ENCODE results near the gene ZFHX3. TPM values are rescaled to one million over a fixed set of nuclear protein-coding genes. Genes with fewer than 3 reads are reported as not detected.

Gene ZFHX3
- total RNA-seq, 1 experiment from 2014 or later = 21.8 TPM

DNA sequence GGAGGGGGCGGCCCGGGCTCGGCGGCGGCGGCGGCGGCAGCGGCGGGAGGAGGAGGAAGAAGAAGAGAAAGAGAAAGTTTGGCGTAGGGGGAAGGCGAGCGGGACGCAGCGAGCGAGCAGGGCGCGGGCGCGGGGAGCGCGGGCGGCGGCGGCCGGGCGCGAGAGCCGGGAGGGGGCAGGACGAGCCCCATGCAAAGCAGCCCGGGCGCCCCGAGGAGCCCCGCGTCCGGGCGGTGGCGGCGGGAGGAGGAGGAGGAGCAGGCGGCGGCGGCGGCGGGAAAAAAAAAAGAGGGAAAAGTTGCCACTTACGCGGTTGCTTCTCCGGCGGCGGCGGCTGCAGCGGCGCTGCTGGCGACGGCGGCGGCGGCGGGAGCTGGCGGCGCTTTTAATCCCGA lies 10.3 kb upstream of the ZFHX3 start:
- ChIA-PET POLR2A (ENCODE audit: low non-redundant PET) (no interaction called here), CTCF (interaction anchor here (0.7 kb wide), 1 partner anchor 121 kb away, joined by 3 read pairs; no protein-coding TSS in a partner anchor)
- no peak for TF ChIP-seq EZH2 (IDR thresholded peaks at IDR 0.05; ENCODE audit: borderline replicate concordance, low read depth, low read length, poor library complexity, severe bottlenecking)
- TF ChIP-seq, protein P1, sequence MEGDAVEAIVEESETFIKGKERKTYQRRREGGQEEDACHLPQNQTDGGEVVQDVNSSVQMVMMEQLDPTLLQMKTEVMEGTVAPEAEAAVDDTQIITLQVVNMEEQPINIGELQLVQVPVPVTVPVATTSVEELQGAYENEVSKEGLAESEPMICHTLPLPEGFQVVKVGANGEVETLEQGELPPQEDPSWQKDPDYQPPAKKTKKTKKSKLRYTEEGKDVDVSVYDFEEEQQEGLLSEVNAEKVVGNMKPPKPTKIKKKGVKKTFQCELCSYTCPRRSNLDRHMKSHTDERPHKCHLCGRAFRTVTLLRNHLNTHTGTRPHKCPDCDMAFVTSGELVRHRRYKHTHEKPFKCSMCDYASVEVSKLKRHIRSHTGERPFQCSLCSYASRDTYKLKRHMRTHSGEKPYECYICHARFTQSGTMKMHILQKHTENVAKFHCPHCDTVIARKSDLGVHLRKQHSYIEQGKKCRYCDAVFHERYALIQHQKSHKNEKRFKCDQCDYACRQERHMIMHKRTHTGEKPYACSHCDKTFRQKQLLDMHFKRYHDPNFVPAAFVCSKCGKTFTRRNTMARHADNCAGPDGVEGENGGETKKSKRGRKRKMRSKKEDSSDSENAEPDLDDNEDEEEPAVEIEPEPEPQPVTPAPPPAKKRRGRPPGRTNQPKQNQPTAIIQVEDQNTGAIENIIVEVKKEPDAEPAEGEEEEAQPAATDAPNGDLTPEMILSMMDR (conservative IDR thresholded peaks at IDR 0.05; ENCODE audit: low read depth, low read length) = no peak
- no TSS peak for BruUV-seq (replicated peaks)
- H3K9me3 ChIP-seq (ENCODE audit: low read depth, low read length, poor library complexity, severe bottlenecking) = no peaks in the 10 kb centered on the region
- H3K27me3 ChIP-seq (replicated peaks; ENCODE audit: insufficient read depth, low read depth, low read length, poor library complexity) = no peaks in the 10 kb centered on the region
- peak; percentile 66 for DNase-seq (ENCODE audit: low spot score)
- H3K4me3 ChIP-seq (ENCODE audit: low read depth, low read length, poor library complexity, severe bottlenecking) = peak overlapping the region; percentile 90
- no peaks in the 10 kb centered on the region for H3K36me3 ChIP-seq (ENCODE audit: insufficient read depth, low read length, poor library complexity, severe bottlenecking)
- H3K27ac ChIP-seq (ENCODE audit: low read depth, low read length, poor library complexity, severe bottlenecking) = peak overlapping the region; percentile 88
- intact Hi-C loops (cut with micrococcal nuclease; ENCODE audit: unreplicated experiment) = loop anchor here (5.0 to 10.0 kb wide), 6 partner anchors 114 to 553 kb away; no protein-coding TSS in a partner anchor
- H3K4me1 ChIP-seq (ENCODE audit: insufficient read depth, low read length, poor library complexity, severe bottlenecking) = peaks cover 33% of the 10 kb centered on the region

DNA sequence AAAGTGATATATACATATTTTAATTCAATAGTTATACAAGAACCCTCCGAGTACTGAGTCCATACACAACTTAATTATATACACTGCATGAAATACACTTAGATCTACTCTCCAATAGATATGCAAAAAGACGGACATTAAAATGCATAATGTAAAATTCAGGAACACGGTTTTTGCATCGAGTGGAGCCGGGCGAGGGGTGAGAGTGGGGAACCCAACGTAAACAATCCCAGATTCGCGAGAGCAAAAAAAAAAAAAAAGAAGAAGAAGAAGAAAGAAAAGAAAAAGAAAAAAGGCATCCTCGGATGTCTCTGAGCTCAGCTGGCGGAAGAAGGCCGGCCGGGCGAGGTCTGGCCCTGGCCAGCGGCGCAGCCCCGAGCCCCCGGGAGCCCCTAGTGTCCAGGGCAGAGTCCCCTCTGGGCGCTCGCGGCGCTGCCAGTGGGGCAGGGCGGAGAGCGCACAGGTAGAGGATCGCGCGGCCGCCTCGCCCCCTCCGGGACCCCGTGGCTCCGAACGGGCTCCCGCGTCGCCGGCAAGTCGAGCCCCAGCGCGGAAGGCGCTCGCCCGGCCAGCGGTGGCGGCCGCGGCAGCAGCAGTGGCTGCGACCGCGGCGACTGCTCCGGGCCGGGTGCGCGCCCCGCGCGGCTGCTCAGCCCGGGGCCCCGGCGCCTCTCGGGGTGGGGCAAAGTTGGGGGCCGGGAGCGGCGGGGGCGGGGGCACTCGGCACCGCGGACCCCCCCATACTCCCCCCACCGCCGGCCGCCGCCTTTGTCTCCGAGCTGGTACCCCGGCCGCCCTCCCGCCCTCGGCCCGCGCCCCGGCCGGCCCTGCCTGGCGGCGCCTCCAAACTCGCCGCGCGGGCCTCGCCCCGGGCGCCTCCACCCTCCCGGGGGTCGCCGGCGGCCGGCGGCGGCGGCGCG lies 9.6 kb upstream of the ZFHX3 start:
- CTCF ChIA-PET = no interaction called here
- no peaks in the 10 kb centered on the region for H3K36me3 ChIP-seq (ENCODE audit: insufficient read depth, low read length, poor library complexity, severe bottlenecking)
- DNase-seq (ENCODE audit: low spot score) = peak; percentile 42

DNA sequence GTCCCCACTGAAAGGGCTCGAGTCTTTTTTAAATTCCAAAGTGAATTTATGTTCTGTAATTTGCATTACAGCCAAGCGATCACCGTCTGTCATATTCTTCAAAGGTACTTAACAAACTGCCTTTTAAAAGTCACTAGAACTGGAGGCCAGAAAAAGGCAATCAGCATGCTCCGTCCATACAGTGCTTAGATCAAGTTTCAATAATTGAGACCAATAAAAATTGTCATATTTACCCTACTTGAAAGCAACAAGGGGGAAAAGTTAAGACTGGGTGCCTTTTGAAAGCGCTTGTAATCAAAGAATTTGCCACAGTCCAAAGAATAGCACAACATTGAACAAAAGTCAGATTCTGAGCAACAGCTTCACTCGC lies 9.0 kb upstream of the ZFHX3 start:
- BruUV-seq (replicated peaks) = TSS peak; percentile 60
- TF ChIP-seq, protein P1 (conservative IDR thresholded peaks at IDR 0.05; ENCODE audit: low read depth, low read length) = no peak
- TF ChIP-seq EZH2 (IDR thresholded peaks at IDR 0.05; ENCODE audit: borderline replicate concordance, low read depth, low read length, poor library complexity, severe bottlenecking) = no peak
- Histone ChIP-seq H3K27ac (ENCODE audit: low read depth, low read length, poor library complexity, severe bottlenecking) (peak overlapping the region; percentile 88), H3K36me3 (ENCODE audit: insufficient read depth, low read length, poor library complexity, severe bottlenecking) (no peaks in the 10 kb centered on the region), H3K4me3 (ENCODE audit: low read depth, low read length, poor library complexity, severe bottlenecking) (peak overlapping the region; percentile 90), H3K9me3 (ENCODE audit: low read depth, low read length, poor library complexity, severe bottlenecking) (no peaks in the 10 kb centered on the region), H3K4me1 (ENCODE audit: insufficient read depth, low read length, poor library complexity, severe bottlenecking) (peaks cover 46% of the 10 kb centered on the region), H3K27me3 (replicated peaks; ENCODE audit: insufficient read depth, low read depth, low read length, poor library complexity) (no peaks in the 10 kb centered on the region)
- peak; percentile 17 for DNase-seq (ENCODE audit: low spot score)
- ChIA-PET CTCF (interaction anchor here (0.6 kb wide), 1 partner anchor 335 kb away, joined by 3 read pairs; no protein-coding TSS in a partner anchor), POLR2A (ENCODE audit: low non-redundant PET) (no interaction called here)
- intact Hi-C loops (cut with micrococcal nuclease; ENCODE audit: unreplicated experiment) = loop anchor here (5.0 to 10.0 kb wide), 6 partner anchors 115 to 552 kb away; no protein-coding TSS in a partner anchor

More for the DNA sequence above, 9.6 kb upstream of the ZFHX3 start:
- TF ChIP-seq, protein P1 (conservative IDR thresholded peaks at IDR 0.05; ENCODE audit: low read depth, low read length) = peak; percentile 31; the same call in 1 of the 2 replicates
- no peak for TF ChIP-seq EZH2 (IDR thresholded peaks at IDR 0.05; ENCODE audit: borderline replicate concordance, low read depth, low read length, poor library complexity, severe bottlenecking)
- H3K4me1 ChIP-seq (ENCODE audit: insufficient read depth, low read length, poor library complexity, severe bottlenecking) = peaks cover 40% of the 10 kb centered on the region
- POLR2A ChIA-PET (ENCODE audit: low non-redundant PET) = interaction anchor here (0.7 kb wide), 1 partner anchor 139 kb away, joined by 4 read pairs; no protein-coding TSS in a partner anchor
- H3K27ac ChIP-seq (ENCODE audit: low read depth, low read length, poor library complexity, severe bottlenecking) = peak overlapping the region; percentile 88
- intact Hi-C loops (cut with micrococcal nuclease; ENCODE audit: unreplicated experiment) = loop anchor here (5.0 to 10.0 kb wide), 6 partner anchors 115 to 553 kb away; no protein-coding TSS in a partner anchor
- no TSS peak for BruUV-seq (replicated peaks)
- no peaks in the 10 kb centered on the region for H3K27me3 ChIP-seq (replicated peaks; ENCODE audit: insufficient read depth, low read depth, low read length, poor library complexity)
- H3K9me3 ChIP-seq (ENCODE audit: low read depth, low read length, poor library complexity, severe bottlenecking) = no peaks in the 10 kb centered on the region
- H3K4me3 ChIP-seq (ENCODE audit: low read depth, low read length, poor library complexity, severe bottlenecking) = peak overlapping the region; percentile 90

Measured in A673 (cell line).